Right atrium auricular region (tissue), 2 donors: Measurements from ENCODE around the gene DMP1. TPM values are rescaled to one million over a fixed set of nuclear protein-coding genes. Genes with fewer than 3 reads are reported as not detected.
A peak's percentile ranks its signal among the peaks of the same experiment; 100 is the strongest.

ENCODE experiments used
- DNase-seq: peaks from one replicate; pipeline ENCODE4 v3.0.0-alpha.2; 2019; ENCODE audit warnings: low spot score
- H3K27ac ChIP-seq, 2 donors: fragments of 200-600 bp; sonication (generic); 1 replicate in 1 of 2; 2 replicates in 1 of 2; pipeline ENCODE4 v1.5.1; 2016 to 2019
- H3K27me3 ChIP-seq, 2 donors: fragments of 200-600 bp; sonication (generic); one replicate each; pipeline versions ENCODE4 v1.5.1 to v1.6.0; 2017 to 2019
- H3K36me3 ChIP-seq: fragments of 200-600 bp; sonication (generic); one replicate; pipeline ENCODE4 v1.5.1; 2016
- H3K4me1 ChIP-seq, 2 donors: fragments of 200-600 bp; sonication (generic); one replicate each; pipeline versions ENCODE4 v1.5.1 to v1.6.0; 2017 to 2019
- H3K4me3 ChIP-seq, 2 donors: fragments of 200-600 bp; sonication (generic); 1 replicate in 1 of 2; 2 replicates in 1 of 2; pipeline ENCODE4 v1.5.1; 2017 to 2019; ENCODE audit warnings: mild to moderate bottlenecking in 1 of 2, moderate library complexity in 1 of 2
- H3K9me3 ChIP-seq, 2 donors: fragments of 200-600 bp; sonication (generic); one replicate each; pipeline ENCODE4 v1.5.1; 2019
- total RNA-seq, 2 donors: library from RNA; depleted of rRNA; stranded (reverse); fragments of >200 nt; gene quantifications; one replicate each; pipeline ENCODE4 v1.1.0, GENCODE V29; 2016
- TF ChIP-seq, protein P1 (sequence below), 2 donors: fragments of 200-600 bp; sonication (generic); IDR thresholded peaks; one replicate each; pipeline ENCODE4 v1.5.1; 2019; ENCODE audit warnings: antibody characterized with exemption in 2 of 2

DMP1 gene
- total RNA-seq, 2 donors from 2014 or later = not detected

DNA sequence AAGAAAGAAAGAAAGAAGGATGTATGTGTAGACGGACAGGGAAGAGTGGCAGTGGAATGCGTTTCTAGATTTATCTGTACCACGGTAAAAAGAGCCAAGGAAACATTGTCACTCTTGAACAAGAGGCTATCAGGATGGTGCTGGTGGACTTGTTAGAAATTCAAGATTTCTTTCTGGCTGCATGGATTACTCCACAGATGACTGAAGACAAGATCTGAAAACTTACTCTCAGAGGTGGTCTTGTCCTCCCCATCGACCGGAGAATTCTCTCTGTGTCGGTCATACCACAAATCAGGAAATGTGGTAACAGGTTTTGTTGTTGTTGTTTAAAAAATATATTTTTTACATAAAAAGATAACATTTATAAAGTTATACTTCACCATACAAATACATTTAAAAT lies 30.0 kb upstream of the DMP1 start:
- H3K9me3 ChIP-seq = no peaks in the 10 kb centered on the region
- TF ChIP-seq, protein P1, sequence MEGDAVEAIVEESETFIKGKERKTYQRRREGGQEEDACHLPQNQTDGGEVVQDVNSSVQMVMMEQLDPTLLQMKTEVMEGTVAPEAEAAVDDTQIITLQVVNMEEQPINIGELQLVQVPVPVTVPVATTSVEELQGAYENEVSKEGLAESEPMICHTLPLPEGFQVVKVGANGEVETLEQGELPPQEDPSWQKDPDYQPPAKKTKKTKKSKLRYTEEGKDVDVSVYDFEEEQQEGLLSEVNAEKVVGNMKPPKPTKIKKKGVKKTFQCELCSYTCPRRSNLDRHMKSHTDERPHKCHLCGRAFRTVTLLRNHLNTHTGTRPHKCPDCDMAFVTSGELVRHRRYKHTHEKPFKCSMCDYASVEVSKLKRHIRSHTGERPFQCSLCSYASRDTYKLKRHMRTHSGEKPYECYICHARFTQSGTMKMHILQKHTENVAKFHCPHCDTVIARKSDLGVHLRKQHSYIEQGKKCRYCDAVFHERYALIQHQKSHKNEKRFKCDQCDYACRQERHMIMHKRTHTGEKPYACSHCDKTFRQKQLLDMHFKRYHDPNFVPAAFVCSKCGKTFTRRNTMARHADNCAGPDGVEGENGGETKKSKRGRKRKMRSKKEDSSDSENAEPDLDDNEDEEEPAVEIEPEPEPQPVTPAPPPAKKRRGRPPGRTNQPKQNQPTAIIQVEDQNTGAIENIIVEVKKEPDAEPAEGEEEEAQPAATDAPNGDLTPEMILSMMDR (IDR thresholded peaks at IDR 0.05) = no peak
- peak overlapping the region; percentile 72 to 75 for H3K27ac ChIP-seq
- no peaks in the 10 kb centered on the region for H3K27me3 ChIP-seq
- H3K4me3 ChIP-seq = peak overlapping the region in 1 of 2 donors; percentile 17
- DNase-seq = no peak
- peaks cover 0 to 6% of the 10 kb centered on the region in 2 donors for H3K4me1 ChIP-seq
- H3K36me3 ChIP-seq = no peaks in the 10 kb centered on the region

- TF ChIP-seq, protein P1 (IDR thresholded peaks at IDR 0.05) = no peak
- Histone ChIP-seq H3K27me3 (no peaks in the 10 kb centered on the region), H3K27ac (peak overlapping the region; percentile 75 to 83), H3K4me1 (peaks cover 0 to 6% of the 10 kb centered on the region in 2 donors), H3K36me3 (no peaks in the 10 kb centered on the region), H3K4me3 (peak overlapping the region in 1 of 2 donors; percentile 17), H3K9me3 (no peaks in the 10 kb centered on the region)
- no peak for DNase-seq
Measured at GRCh38 chr4:87620491-87620890, 29.6 kb upstream of the DMP1 start.

DNA sequence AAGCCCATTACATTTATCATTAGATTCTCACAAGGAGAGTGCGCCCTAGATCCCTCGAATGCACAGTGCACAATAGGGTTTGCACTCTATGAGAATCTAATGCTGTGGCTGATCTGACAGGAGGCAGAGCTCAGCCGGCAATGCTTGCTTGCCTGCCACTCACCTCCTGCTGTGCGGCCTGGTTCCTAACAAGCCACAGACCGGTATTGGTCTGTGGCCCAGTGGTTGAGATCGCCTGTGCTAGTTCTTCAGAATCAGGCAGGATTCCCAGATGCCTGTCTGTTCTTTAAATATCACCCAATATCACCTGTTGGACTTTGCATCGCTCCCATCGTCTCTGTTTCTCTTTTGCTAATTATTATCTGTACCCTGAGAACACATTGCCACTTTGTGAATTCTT lies 27.8 kb upstream of the DMP1 start:
- H3K4me3 ChIP-seq = no peak overlapping the region

DNA sequence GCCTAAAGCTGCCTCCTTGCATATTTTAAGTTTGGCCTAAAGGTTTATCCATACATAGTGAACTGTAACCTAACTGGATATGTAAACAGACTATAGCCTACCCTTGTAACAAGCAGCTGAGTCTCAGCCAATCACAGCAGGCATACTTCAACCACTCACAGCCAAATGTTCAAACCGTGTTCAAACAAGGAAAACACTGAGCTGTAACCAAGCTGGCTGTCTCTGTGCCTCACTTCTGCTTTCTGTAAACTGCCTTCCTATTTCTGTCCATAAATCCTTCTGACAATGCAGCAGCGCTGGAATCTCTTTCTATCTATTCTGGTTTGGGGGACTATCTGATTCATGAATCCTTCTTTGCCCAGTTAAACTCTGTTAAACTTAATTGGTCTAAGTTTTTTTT lies 25.4 kb upstream of the DMP1 start:
- H3K4me1 ChIP-seq = peaks cover 0 to 6% of the 10 kb centered on the region in 2 donors
- no peaks in the 10 kb centered on the region for H3K36me3 ChIP-seq
- H3K27ac ChIP-seq = no peak overlapping the region
- no peak for DNase-seq
- H3K9me3 ChIP-seq = no peaks in the 10 kb centered on the region
- H3K4me3 ChIP-seq = no peak overlapping the region
- TF ChIP-seq, protein P1 (IDR thresholded peaks at IDR 0.05) = no peak
- H3K27me3 ChIP-seq = no peaks in the 10 kb centered on the region

More for the DNA sequence above, 27.8 kb upstream of the DMP1 start:
- Histone ChIP-seq H3K36me3 (no peaks in the 10 kb centered on the region), H3K9me3 (no peaks in the 10 kb centered on the region), H3K27me3 (no peaks in the 10 kb centered on the region), H3K27ac (peak overlapping the region in 1 of 2 donors; percentile 83), H3K4me1 (peaks cover 0 to 6% of the 10 kb centered on the region in 2 donors)
- no peak for DNase-seq
- TF ChIP-seq, protein P1 (IDR thresholded peaks at IDR 0.05) = no peak

GRCh38 chr4:87631668-87632067 lies 18.4 kb upstream of the DMP1 start:
- Histone ChIP-seq H3K4me3 (no peak overlapping the region), H3K9me3 (no peaks in the 10 kb centered on the region), H3K36me3 (no peaks in the 10 kb centered on the region), H3K4me1 (peaks cover 0 to 9% of the 10 kb centered on the region in 2 donors), H3K27ac (no peak overlapping the region), H3K27me3 (no peaks in the 10 kb centered on the region)
- TF ChIP-seq, protein P1 (IDR thresholded peaks at IDR 0.05) = no peak
- no peak for DNase-seq

GRCh38 chr4:87632469-87632868 lies 17.6 kb upstream of the DMP1 start:
- H3K9me3 ChIP-seq = no peaks in the 10 kb centered on the region
- H3K36me3 ChIP-seq = no peaks in the 10 kb centered on the region
- TF ChIP-seq, protein P1 (IDR thresholded peaks at IDR 0.05) = no peak
- H3K4me3 ChIP-seq = no peak overlapping the region
- H3K27ac ChIP-seq = no peak overlapping the region
- DNase-seq = no peak
- no peaks in the 10 kb centered on the region for H3K27me3 ChIP-seq
- H3K4me1 ChIP-seq = peaks cover 0 to 9% of the 10 kb centered on the region in 2 donors
